Smooth muscle cell (in vitro differentiated cells): ENCODE results near the gene PRICKLE1. TPM values are rescaled to one million over a fixed set of nuclear protein-coding genes. Genes with fewer than 3 reads are reported as not detected.

ENCODE experiments used
- DNase-seq: peaks from one replicate; lab custom pipeline; 2025; ENCODE audit not compliant: unreplicated experiment; lab: John Stamatoyannopoulos, UW
- H2AFZ ChIP-seq: fragments of 200-600 bp; sonication (generic); 2 replicates; pipeline ENCODE4 v1.6.0; 2016; ENCODE audit warnings: antibody characterized with exemption, low read depth, mild to moderate bottlenecking
- H3F3A ChIP-seq: fragments of 200-600 bp; sonication (generic); 2 replicates; pipeline ENCODE4 v1.6.0; 2017; ENCODE audit warnings: antibody characterized with exemption, low read depth
- H3K27ac ChIP-seq: fragments of 200-600 bp; sonication (generic); 2 replicates; pipeline ENCODE4 v1.5.1; 2016; ENCODE audit warnings: low read depth, mild to moderate bottlenecking
- H3K27me3 ChIP-seq: fragments of 200-600 bp; sonication (generic); 2 replicates; pipeline ENCODE4 v1.6.1; 2016; ENCODE audit warnings: low read depth, mild to moderate bottlenecking
- H3K36me3 ChIP-seq: fragments of 200-600 bp; sonication (generic); 2 replicates; pipeline ENCODE4 v1.5.1; 2016; ENCODE audit warnings: low read depth
- H3K4me1 ChIP-seq: fragments of 200-600 bp; sonication (generic); 2 replicates; pipeline ENCODE4 v1.5.1; 2016; ENCODE audit warnings: low read depth
- H3K4me2 ChIP-seq: fragments of 200-600 bp; sonication (generic); 2 replicates; pipeline ENCODE4 v1.6.0; 2016; ENCODE audit warnings: mild to moderate bottlenecking
- H3K4me3 ChIP-seq: fragments of 200-600 bp; sonication (generic); 2 replicates; pipeline ENCODE4 v1.5.1; 2016; ENCODE audit warnings: mild to moderate bottlenecking
- H3K79me2 ChIP-seq: fragments of 200-600 bp; sonication (generic); 2 replicates; pipeline ENCODE4 v1.6.0; 2016; ENCODE audit warnings: low read depth, mild to moderate bottlenecking
- H3K9ac ChIP-seq: fragments of 200-600 bp; sonication (generic); 2 replicates; pipeline ENCODE4 v1.6.0; 2016; ENCODE audit warnings: low read depth
- H3K9me3 ChIP-seq: fragments of 200-600 bp; sonication (generic); replicated peaks from 2 replicates; pipeline ENCODE4 v1.5.1; 2016; ENCODE audit warnings: low read depth
- H4K20me1 ChIP-seq: fragments of 200-600 bp; sonication (generic); 2 replicates; pipeline ENCODE4 v1.6.0; 2016; ENCODE audit warnings: low read depth
- WGBS: methylation state at CpG from one replicate; pipeline ENCODE4 v1.1.7; 2016; ENCODE audit warnings: low lambda C conversion rate; 5-methylcytosine and 5-hydroxymethylcytosine counted together
- polyA plus RNA-seq: library from polyadenylated mRNA; unstranded; fragments of >200 nt; fragmentation: Nextera tagmentation; extraction: Ambion mirVana; gene quantifications from 2 replicates; pipeline ENCODE4 v1.2.1, GENCODE V29; 2016
- total RNA-seq: library from RNA; depleted of rRNA; stranded (reverse); fragments of >200 nt; gene quantifications from 2 replicates; pipeline ENCODE4 v1.2.3, GENCODE V29; 2014
- TF ChIP-seq, protein P1 (sequence below): fragments of 200-600 bp; sonication (generic); IDR thresholded peaks from 2 replicates; pipeline ENCODE4 v1.5.1; 2017; ENCODE audit warnings: borderline replicate concordance, mild to moderate bottlenecking, antibody characterized with exemption; ENCODE audit not compliant: insufficient read depth, poor library complexity, severe bottlenecking

The PRICKLE1 gene
- total and polyA plus RNA-seq, 2 experiments from 2014 or later = 45.7 to 55.4 TPM

DNA sequence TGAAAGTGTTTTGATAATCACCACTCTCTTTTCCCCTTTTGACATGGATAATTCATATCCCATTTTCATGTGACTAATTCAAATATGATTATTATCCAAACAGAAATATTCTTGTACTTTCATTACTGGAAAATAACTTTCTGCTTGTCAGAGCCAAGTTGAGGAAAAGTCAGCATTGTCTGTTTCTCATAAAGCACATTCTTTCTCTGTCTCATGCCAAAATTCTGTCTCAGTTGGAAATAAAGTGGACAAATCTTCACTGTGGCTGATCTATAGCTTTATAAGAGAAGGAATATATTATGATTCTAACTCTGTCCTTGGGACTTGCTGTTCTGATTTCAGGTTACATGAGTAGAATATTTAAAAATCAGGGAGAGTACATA is 22.7 kb upstream of the PRICKLE1 start:
- H3K27me3 ChIP-seq = no peaks in the 10 kb centered on the region
- no peaks in the 10 kb centered on the region for H4K20me1 ChIP-seq
- TF ChIP-seq, protein P1, sequence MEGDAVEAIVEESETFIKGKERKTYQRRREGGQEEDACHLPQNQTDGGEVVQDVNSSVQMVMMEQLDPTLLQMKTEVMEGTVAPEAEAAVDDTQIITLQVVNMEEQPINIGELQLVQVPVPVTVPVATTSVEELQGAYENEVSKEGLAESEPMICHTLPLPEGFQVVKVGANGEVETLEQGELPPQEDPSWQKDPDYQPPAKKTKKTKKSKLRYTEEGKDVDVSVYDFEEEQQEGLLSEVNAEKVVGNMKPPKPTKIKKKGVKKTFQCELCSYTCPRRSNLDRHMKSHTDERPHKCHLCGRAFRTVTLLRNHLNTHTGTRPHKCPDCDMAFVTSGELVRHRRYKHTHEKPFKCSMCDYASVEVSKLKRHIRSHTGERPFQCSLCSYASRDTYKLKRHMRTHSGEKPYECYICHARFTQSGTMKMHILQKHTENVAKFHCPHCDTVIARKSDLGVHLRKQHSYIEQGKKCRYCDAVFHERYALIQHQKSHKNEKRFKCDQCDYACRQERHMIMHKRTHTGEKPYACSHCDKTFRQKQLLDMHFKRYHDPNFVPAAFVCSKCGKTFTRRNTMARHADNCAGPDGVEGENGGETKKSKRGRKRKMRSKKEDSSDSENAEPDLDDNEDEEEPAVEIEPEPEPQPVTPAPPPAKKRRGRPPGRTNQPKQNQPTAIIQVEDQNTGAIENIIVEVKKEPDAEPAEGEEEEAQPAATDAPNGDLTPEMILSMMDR = no peak
- DNase-seq = no peak
- no peak overlapping the region for H3K9ac ChIP-seq
- no peaks in the 10 kb centered on the region for H3K4me1 ChIP-seq
- no peak overlapping the region for H3K27ac ChIP-seq
- H3K9me3 ChIP-seq = peaks cover 6% of the 10 kb centered on the region
- H3K36me3 ChIP-seq = no peaks in the 10 kb centered on the region
- H3K4me3 ChIP-seq = no peak overlapping the region
- no peak overlapping the region for H3K4me2 ChIP-seq
- H2AFZ ChIP-seq = peak overlapping the region; percentile 27
- H3F3A ChIP-seq = peaks cover 15% of the 10 kb centered on the region
- no peaks in the 10 kb centered on the region for H3K79me2 ChIP-seq

DNA sequence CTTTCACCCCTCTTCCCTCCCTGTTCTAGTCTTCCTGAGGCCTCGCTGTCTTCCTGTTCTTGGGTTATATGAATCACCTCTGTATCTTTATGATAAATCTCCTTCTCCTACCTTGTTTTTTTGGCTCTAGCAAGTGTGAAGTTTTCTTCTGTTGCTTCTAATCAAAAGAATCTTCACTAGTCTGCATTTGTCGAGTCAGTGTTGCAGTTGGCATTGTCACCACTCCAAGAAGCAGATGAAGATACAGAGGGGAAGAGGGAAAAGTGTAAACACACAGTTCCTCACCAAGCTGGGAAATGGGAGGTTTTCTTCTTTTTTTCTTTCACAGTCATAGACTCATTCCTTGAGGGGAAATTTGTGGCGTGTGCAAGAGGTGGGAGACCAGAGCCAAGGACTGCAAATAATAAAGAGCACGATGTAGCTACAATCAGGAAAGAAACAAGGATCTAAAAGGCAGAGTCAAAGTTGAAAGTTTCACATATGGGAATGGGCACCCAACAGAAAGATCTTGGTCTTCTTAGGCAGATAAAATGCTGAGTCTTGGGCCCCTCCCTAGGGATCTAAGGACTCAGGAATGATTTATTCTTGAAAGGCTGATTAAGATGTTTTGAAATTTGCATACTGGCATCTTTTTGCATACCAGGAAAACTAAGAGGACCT is 22.2 kb upstream of the PRICKLE1 start:
- 41% methylated on average over 4 of the region's 4 CpGs for WGBS
- Histone ChIP-seq H3K9ac (no peak overlapping the region), H2AFZ (peak overlapping the region; percentile 81), H3K4me2 (no peak overlapping the region), H3K4me3 (no peak overlapping the region), H3K79me2 (no peaks in the 10 kb centered on the region), H3K9me3 (peaks cover 1% of the 10 kb centered on the region), H3K36me3 (no peaks in the 10 kb centered on the region), H4K20me1 (no peaks in the 10 kb centered on the region), H3K27me3 (no peaks in the 10 kb centered on the region), H3K4me1 (no peaks in the 10 kb centered on the region), H3K27ac (no peak overlapping the region), H3F3A (peaks cover 17% of the 10 kb centered on the region)
- TF ChIP-seq, protein P1 = no peak
- no peak for DNase-seq

DNA sequence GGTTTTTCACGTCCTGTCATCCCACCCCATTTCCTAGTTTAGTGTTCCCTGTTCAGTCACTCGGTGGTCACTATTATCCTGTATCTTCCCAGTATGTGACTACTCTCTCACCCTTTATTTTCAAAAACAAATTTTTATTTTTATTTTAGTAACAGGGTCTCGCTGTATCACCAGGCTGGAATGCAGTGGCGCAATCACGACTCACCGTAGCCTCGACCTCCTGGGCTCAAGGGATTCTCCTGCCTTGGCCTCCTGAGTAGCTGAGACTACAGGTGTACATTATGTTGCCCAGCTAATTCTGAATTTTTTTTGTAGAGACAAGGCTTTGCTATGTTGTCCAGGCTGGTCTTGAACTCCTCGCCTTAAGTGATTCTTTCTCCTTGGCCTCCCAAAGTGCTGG is 20.1 kb upstream of the PRICKLE1 start:
- H3K27me3 ChIP-seq = no peaks in the 10 kb centered on the region
- 76% methylated on average over 8 of the region's 8 CpGs for WGBS
- H4K20me1 ChIP-seq = no peaks in the 10 kb centered on the region
- H3K36me3 ChIP-seq = no peaks in the 10 kb centered on the region
- no peaks in the 10 kb centered on the region for H3K9me3 ChIP-seq
- H3K27ac ChIP-seq = peak overlapping the region; percentile 86
- H3K4me3 ChIP-seq = no peak overlapping the region
- peak overlapping the region; percentile 30 for H3K9ac ChIP-seq
- TF ChIP-seq, protein P1 = no peak
- no peak overlapping the region for H2AFZ ChIP-seq
- H3F3A ChIP-seq = peaks cover 20% of the 10 kb centered on the region
- H3K4me2 ChIP-seq = peak overlapping the region; percentile 61
- no peaks in the 10 kb centered on the region for H3K4me1 ChIP-seq
- DNase-seq = no peak
- no peaks in the 10 kb centered on the region for H3K79me2 ChIP-seq
